Keratinocyte (primary cell): ENCODE data around the gene PRKD1. TPM values are rescaled to one million over a fixed set of nuclear protein-coding genes. Genes with fewer than 3 reads are reported as not detected.

Source experiments
- DNase-seq: peaks from one replicate; pipeline ENCODE4 v3.0.0-alpha.2; 2011; ENCODE audit warnings: low read depth, missing footprints, low spot score
- FAIRE-seq: peaks from 2 replicates; lab custom pipeline; 2011; peaks lifted over from hg19 to GRCh38; lab: Jason Lieb, UNC
- H2AFZ ChIP-seq: 2 replicates; pipeline ENCODE4 v1.6.0; 2012; ENCODE audit warnings: low read length, control low read depth, inconsistent platforms; ENCODE audit not compliant: control insufficient read depth
- H3K27ac ChIP-seq: 2 replicates; pipeline ENCODE4 v1.5.1; 2011; ENCODE audit warnings: low read length; ENCODE audit not compliant: control insufficient read depth, insufficient read depth
- H3K27me3 ChIP-seq: 3 replicates; pipeline ENCODE4 v1.6.0; 2011; ENCODE audit warnings: low read length; ENCODE audit not compliant: control insufficient read depth, insufficient read depth; ENCODE audit errors: extremely low read depth
- H3K36me3 ChIP-seq, 2 experiments: 2 replicates in 1 of 2; 3 replicates in 1 of 2; pipeline ENCODE4 v1.5.1; 2011; ENCODE audit warnings: low read length in 2 of 2, mild to moderate bottlenecking in 1 of 2; ENCODE audit not compliant: control insufficient read depth in 2 of 2, insufficient read depth in 2 of 2; ENCODE audit errors: extremely low read depth in 1 of 2
- H3K4me1 ChIP-seq: 3 replicates; pipeline ENCODE4 v1.5.1; 2011; ENCODE audit warnings: low read length; ENCODE audit not compliant: control insufficient read depth, insufficient read depth; ENCODE audit errors: extremely low read depth
- H3K4me2 ChIP-seq: 3 replicates; pipeline ENCODE4 v1.6.0; 2011; ENCODE audit warnings: low read depth, low read length; ENCODE audit not compliant: control insufficient read depth, insufficient read depth; ENCODE audit errors: extremely low read depth
- H3K4me3 ChIP-seq, 3 experiments: fragments of 200-600 bp in 1 of 3; sonication (generic) in 1 of 3; 2 replicates in 2 of 3; 3 replicates in 1 of 3; pipeline ENCODE4 v1.5.1; 2011 to 2016; ENCODE audit warnings: low read length in 3 of 3, mild to moderate bottlenecking in 3 of 3, control low read depth in 2 of 3, inconsistent platforms in 1 of 3, low read depth in 1 of 3, mixed read lengths in 1 of 3, mixed run types in 1 of 3, moderate library complexity in 1 of 3; ENCODE audit not compliant: control insufficient read depth in 2 of 3, insufficient read depth in 2 of 3; ENCODE audit errors: extremely low read depth in 1 of 3
- H3K79me2 ChIP-seq: 2 replicates; pipeline ENCODE4 v1.6.0; 2012; ENCODE audit warnings: low read length; ENCODE audit not compliant: control insufficient read depth, insufficient read depth
- H3K9ac ChIP-seq: 3 replicates; pipeline ENCODE4 v1.6.0; 2011; ENCODE audit warnings: low read length; ENCODE audit not compliant: control insufficient read depth, insufficient read depth; ENCODE audit errors: extremely low read depth
- H3K9me1 ChIP-seq: 3 replicates; pipeline ENCODE4 v1.6.0; 2011; ENCODE audit warnings: low read length; ENCODE audit not compliant: control insufficient read depth, insufficient read depth; ENCODE audit errors: extremely low read depth
- H3K9me3 ChIP-seq: 2 replicates; pipeline ENCODE4 v1.5.1; 2012; ENCODE audit warnings: low read depth, low read length; ENCODE audit not compliant: control insufficient read depth
- H4K20me1 ChIP-seq: 3 replicates; pipeline ENCODE4 v1.6.0; 2011; ENCODE audit warnings: low read length; ENCODE audit not compliant: control insufficient read depth, insufficient read depth; ENCODE audit errors: extremely low read depth
- CTCF ChIP-seq, 3 experiments: IDR thresholded peaks in 1 of 3; conservative IDR thresholded peaks in 1 of 3; optimal IDR thresholded peaks in 1 of 3; 2 replicates in 2 of 3; 3 replicates in 1 of 3; pipeline versions ENCODE3 to v1.5.1; 2011; ENCODE audit warnings: low read length in 3 of 3, mild to moderate bottlenecking in 3 of 3, moderate library complexity in 2 of 3, control low read depth in 1 of 3, inconsistent platforms in 1 of 3; ENCODE audit not compliant: insufficient read depth in 2 of 3; ENCODE audit errors: extremely low read depth in 1 of 3
- EZH2 ChIP-seq: IDR thresholded peaks from one replicate; pipeline ENCODE4 v1.6.1; 2012; ENCODE audit warnings: inconsistent platforms, mild to moderate bottlenecking, low read length, moderate library complexity
- dilution Hi-C: fragments of 300-500 bp; cut with MboI; formaldehyde crosslinking; loops from one replicate; pipeline ENCODE4 v1.7.0; 2020; ENCODE audit warnings: low sequenced_read_pairs; ENCODE audit not compliant: extremely low pct_ligation_motif_present
- polyA plus RNA-seq, 5 experiments: library from polyadenylated mRNA; depleted of rRNA in 3 of 5; stranded (reverse) in 3 of 5; stranded (forward) in 1 of 5; unstranded in 1 of 5; fragments of >200 nt; gene quantifications; 1 replicate in 1 of 5; 2 replicates in 3 of 5; 3 replicates in 1 of 5; pipeline versions ENCODE4 v1.2.1 to v1.2.3, GENCODE V29; 2011 to 2012; ENCODE audit warnings: missing spikeins in 2 of 5, low read depth in 1 of 5, low replicate concordance in 1 of 5

The PRKD1 gene
- polyA plus RNA-seq, 1 donor (not counting 4 experiments of a cell fraction or from before 2014, with no cell fraction given) = 0.49 TPM

GRCh38 chr14:29749327-29749726 lies 178.3 kb downstream of the PRKD1 start:
- H3K27me3 ChIP-seq = no peaks in the 10 kb centered on the region
- no peaks in the 10 kb centered on the region for H3K9me1 ChIP-seq
- no peak overlapping the region for H3K4me3 ChIP-seq
- no peak overlapping the region for H3K4me2 ChIP-seq
- H3K27ac ChIP-seq = no peak overlapping the region
- H4K20me1 ChIP-seq = no peaks in the 10 kb centered on the region
- dilution Hi-C loops = no loop called here
- H2AFZ ChIP-seq = no peak overlapping the region
- FAIRE-seq (no peak), DNase-seq (no peak)
- H3K9ac ChIP-seq = no peak overlapping the region
- H3K79me2 ChIP-seq = no peaks in the 10 kb centered on the region
- no peaks in the 10 kb centered on the region for H3K4me1 ChIP-seq
- TF ChIP-seq EZH2 (no peak), CTCF (optimal IDR thresholded peaks at IDR 0.05 in 1 of 3, IDR thresholded peaks at IDR 0.05 in 1 of 3, conservative IDR thresholded peaks at IDR 0.05 in 1 of 3; ENCODE audit: extremely low read depth in 1 of 3, insufficient read depth in 2 of 3, low read length in 3 of 3) (no peak)
- H3K36me3 ChIP-seq = no peaks in the 10 kb centered on the region
- no peaks in the 10 kb centered on the region for H3K9me3 ChIP-seq

GRCh38 chr14:29745863-29746262 lies 181.8 kb downstream of the PRKD1 start:
- H2AFZ ChIP-seq = no peak overlapping the region
- H3K36me3 ChIP-seq = no peaks in the 10 kb centered on the region
- H3K9me3 ChIP-seq = no peaks in the 10 kb centered on the region
- no peak overlapping the region for H3K4me2 ChIP-seq
- no peak overlapping the region for H3K4me3 ChIP-seq
- H3K27ac ChIP-seq = no peak overlapping the region
- no peaks in the 10 kb centered on the region for H3K9me1 ChIP-seq
- no peaks in the 10 kb centered on the region for H4K20me1 ChIP-seq
- no peak for TF ChIP-seq CTCF (optimal IDR thresholded peaks at IDR 0.05 in 1 of 3, IDR thresholded peaks at IDR 0.05 in 1 of 3, conservative IDR thresholded peaks at IDR 0.05 in 1 of 3; ENCODE audit: extremely low read depth in 1 of 3, insufficient read depth in 2 of 3, low read length in 3 of 3)
- no peak for TF ChIP-seq EZH2
- dilution Hi-C loops = no loop called here
- no peak for FAIRE-seq
- H3K4me1 ChIP-seq = no peaks in the 10 kb centered on the region
- no peaks in the 10 kb centered on the region for H3K79me2 ChIP-seq
- H3K9ac ChIP-seq = no peak overlapping the region
- DNase-seq = no peak
- H3K27me3 ChIP-seq = no peaks in the 10 kb centered on the region
